Adipocyte (in vitro differentiated cells): Measurements from ENCODE around the gene SLC12A6.
"Not testable (repeated sequence)": the region's sequence is repeated elsewhere in the genome, so short reads cannot be mapped to it uniquely, and the experiment has no call there.

ENCODE experiments used
- DNase-seq: peaks from one replicate; pipeline ENCODE4 v3.0.0-alpha.2; 2015; ENCODE audit warnings: low read depth
- H3K27me3 ChIP-seq: replicated peaks from 2 replicates; pipeline ENCODE4 v1.7.0; 2013; ENCODE audit warnings: mild to moderate bottlenecking, low read length, moderate library complexity; ENCODE audit not compliant: control insufficient read depth, insufficient read depth
- H3K36me3 ChIP-seq: 2 replicates; pipeline ENCODE4 v1.7.0; 2013; ENCODE audit warnings: low read length, mild to moderate bottlenecking, moderate library complexity; ENCODE audit not compliant: control insufficient read depth, insufficient read depth, severe bottlenecking
- H3K4me1 ChIP-seq: 2 replicates; pipeline ENCODE4 v1.7.0; 2013; ENCODE audit warnings: mild to moderate bottlenecking, low read length, moderate library complexity; ENCODE audit not compliant: control insufficient read depth, insufficient read depth
- H3K4me3 ChIP-seq: 2 replicates; pipeline ENCODE4 v1.7.0; 2013; ENCODE audit warnings: mild to moderate bottlenecking, low read length, moderate library complexity
- H3K9ac ChIP-seq: 2 replicates; pipeline ENCODE4 v1.7.0; 2013; ENCODE audit warnings: mild to moderate bottlenecking, low read length, moderate library complexity
- H3K9me3 ChIP-seq: 2 replicates; pipeline ENCODE4 v1.7.0; 2013; ENCODE audit warnings: mild to moderate bottlenecking, low read length, moderate library complexity; ENCODE audit not compliant: control insufficient read depth

The SLC12A6 gene

DNA sequence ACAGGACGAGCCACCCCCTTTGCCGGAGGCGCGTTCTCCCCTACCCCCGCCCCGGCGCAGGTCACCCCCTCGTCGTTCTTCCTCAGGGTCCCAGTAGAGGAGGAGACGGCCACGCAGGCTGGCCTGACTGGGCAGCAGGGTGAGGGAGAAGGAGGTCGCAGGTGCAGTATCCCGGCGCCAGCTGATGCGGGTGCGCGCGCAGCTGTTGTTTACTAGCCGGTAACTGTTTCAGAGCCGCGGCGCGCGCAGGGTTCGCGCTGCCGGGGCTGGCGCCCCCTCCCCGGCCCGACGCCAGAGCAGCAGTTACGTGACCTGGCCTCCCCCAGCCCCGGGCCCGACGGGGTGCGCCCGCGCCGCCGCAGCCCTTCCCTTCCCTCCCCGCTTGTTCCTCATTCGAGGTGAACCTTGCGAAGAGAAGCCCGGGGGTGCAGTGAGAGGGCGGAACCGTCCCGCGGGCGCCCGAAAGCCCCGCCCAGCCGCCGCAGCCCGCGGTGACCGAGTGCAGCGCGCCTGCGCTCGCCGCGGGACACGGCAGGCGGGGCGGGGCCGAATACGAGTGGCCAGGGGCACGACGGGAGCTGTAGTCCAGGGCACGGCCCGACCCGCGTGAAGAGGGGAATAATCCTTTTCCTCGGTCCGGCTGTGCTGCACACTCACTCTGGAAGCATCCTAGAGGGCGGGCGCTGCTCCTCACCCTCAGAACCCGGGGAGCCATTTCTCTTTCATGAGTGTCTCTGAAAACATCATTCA, at the start of gene SLC12A6:
TSS of gene SLC12A6 (minus strand) at position 225 of the 750 bp plus-strand sequence. CDS start 1,101 bp downstream, outside the sequence.
- Histone ChIP-seq H3K4me1 (peaks cover 46% of the 10 kb centered on the region), H3K9ac (peak within 1 kb of the TSS; percentile 89)

DNA sequence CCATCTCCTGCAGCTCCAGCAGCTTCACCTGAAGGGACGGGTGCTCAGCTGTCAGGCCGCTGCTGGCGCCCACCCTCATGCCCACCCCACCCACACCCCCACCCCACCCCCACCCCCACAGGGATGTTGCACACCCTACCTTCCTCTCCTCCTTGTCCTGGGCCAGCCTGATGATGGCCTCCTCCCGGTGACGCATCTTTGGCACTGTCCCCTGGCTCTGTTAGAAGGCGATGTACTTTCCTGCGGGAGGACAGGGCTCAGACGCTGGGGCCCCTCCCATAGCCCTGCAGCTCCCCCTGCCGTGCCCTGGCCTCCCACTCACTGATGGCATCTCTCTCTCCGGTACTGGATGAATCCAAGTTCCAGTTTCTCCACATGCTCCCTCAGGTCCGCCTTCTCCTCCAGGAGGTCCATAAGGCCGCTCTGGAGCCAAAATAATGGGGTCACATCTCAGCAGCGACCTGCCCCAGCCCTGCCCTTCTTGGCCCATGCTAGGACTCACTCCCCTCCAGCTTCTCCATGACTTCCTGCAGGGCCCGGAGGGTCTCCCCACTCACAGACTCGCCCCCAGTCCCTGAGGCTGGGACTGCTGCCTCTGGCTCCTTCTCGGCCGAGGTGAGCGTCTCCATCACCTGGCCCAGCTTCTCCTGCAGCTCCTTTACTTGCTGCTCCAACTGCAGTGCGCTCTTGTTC, 44.4 kb upstream of the SLC12A6 start:
- not testable (repeated sequence) for H3K27me3 ChIP-seq, H3K9ac ChIP-seq

More for the DNA sequence above, at the start of gene SLC12A6:
- peak; percentile 97 for DNase-seq
- no peaks in the 10 kb centered on the region for H3K9me3 ChIP-seq
- H3K27me3 ChIP-seq: no peaks in the 10 kb centered on the region
- peak within 1 kb of the TSS; percentile 88 for H3K4me3 ChIP-seq
- H3K36me3 ChIP-seq: peaks cover 11% of the 10 kb centered on the region

DNA sequence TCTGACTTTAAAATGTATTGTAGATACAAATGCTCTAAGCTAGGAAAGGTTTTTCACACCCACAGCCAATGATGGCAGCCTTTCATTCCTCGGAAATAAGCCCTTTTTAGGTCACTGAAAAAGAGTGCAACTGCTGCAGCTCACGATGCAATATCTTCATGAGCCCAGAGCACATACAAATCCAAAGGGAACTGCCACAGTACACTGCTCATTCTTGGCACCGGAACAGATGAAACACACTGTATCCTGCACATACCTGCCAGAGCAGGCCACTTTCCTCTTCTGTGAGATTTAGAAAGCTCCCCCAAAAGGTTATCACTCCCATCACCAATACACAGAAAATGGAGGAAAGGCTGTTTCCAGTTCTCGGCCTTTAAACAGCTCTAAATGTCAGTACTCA, 42.9 kb upstream of the SLC12A6 start:
- not testable (repeated sequence) for H3K9me3 ChIP-seq, H3K4me1 ChIP-seq, H3K4me3 ChIP-seq, H3K9ac ChIP-seq, DNase-seq, H3K27me3 ChIP-seq, H3K36me3 ChIP-seq

More for the DNA sequence above, 44.4 kb upstream of the SLC12A6 start:
- not testable (repeated sequence) for H3K4me3 ChIP-seq, H3K9me3 ChIP-seq, DNase-seq, H3K4me1 ChIP-seq, H3K36me3 ChIP-seq

GRCh38 chr15:34376856-34377255, 39.3 kb upstream of the SLC12A6 start:
- Histone ChIP-seq H3K4me3 (no peak overlapping the region), H3K4me1 (no peaks in the 10 kb centered on the region), H3K9ac (no peak overlapping the region), H3K36me3 (no peaks in the 10 kb centered on the region), H3K9me3 (no peaks in the 10 kb centered on the region), H3K27me3 (no peaks in the 10 kb centered on the region)
- DNase-seq: no peak

DNA sequence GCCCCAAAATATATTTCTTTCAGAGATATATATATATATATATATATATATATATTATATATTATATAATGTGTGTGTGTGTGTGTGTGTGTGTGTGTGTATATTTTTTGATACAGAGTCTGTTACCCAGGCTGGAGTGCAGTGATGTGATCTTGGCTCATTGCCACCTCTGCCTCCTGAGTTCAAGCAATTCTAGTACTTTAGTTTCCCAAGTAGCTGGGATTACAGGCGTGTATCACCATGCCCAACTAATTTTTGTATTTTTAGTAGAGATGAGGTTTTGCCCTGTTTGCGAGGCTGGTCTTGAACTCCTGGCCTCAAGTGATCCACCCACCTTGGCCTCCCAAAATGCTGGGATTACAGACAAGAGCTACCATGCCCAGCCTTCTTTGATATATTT, 38.0 kb upstream of the SLC12A6 start:
- DNase-seq, H3K4me1 ChIP-seq, H3K4me3 ChIP-seq, H3K36me3 ChIP-seq, H3K27me3 ChIP-seq, H3K9ac ChIP-seq, H3K9me3 ChIP-seq: not testable (repeated sequence)

DNA sequence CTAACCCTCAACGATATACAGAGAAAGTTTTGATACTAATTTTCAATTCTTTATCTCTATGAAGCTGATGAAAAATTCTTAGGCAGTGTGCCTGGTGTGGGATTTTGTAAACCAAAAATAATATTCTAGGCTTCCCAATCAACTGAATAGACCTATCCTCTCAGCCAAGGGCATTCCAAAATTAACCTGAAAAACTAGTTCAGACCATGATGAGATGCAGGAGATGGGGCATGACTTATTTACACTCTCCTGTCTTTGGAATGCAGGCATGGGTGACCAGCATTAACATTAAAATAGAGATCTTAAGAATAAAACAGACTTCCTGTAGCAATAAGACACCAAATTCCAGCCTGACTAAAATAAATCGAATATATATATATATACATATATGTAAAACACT, 37.2 kb upstream of the SLC12A6 start:
- no peak for DNase-seq
- H3K36me3 ChIP-seq: no peaks in the 10 kb centered on the region
- H3K4me3 ChIP-seq: no peak overlapping the region
- H3K9ac ChIP-seq: no peak overlapping the region
- H3K9me3 ChIP-seq: no peaks in the 10 kb centered on the region
- H3K27me3 ChIP-seq: no peaks in the 10 kb centered on the region
- no peaks in the 10 kb centered on the region for H3K4me1 ChIP-seq

- H3K4me3 ChIP-seq: no peak overlapping the region
Observed at GRCh38 chr15:34373951-34374350, 36.4 kb upstream of the SLC12A6 start.

DNA sequence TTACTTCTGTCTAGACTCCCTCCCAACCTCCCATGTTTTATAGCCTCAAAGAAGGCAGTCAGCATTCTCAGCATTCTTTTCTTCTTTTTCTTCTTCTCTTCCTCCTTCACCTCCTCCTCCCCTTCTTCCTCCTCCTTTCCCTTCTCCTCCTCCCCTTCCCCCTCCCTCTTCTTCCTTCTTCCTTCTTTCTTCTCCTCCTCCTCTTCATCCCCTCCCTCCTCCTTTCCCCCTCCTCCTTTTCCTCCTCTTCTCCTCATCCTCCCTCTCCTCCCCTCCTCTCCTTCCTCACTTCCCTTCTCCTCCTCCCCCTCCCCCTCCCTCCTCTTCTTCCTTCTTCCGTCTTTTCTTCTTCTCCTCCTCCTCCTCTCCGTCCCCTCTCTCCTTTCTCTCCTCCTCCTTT, 33.1 kb upstream of the SLC12A6 start:
- Histone ChIP-seq H3K9ac (no peak overlapping the region), H3K27me3 (no peaks in the 10 kb centered on the region), H3K4me1 (peaks cover 12% of the 10 kb centered on the region), H3K4me3 (no peak overlapping the region), H3K9me3 (no peaks in the 10 kb centered on the region), H3K36me3 (no peaks in the 10 kb centered on the region)
- no peak for DNase-seq

More at GRCh38 chr15:34373951-34374350, 36.4 kb upstream of the SLC12A6 start:
- no peak for DNase-seq
- no peak overlapping the region for H3K9ac ChIP-seq
- no peaks in the 10 kb centered on the region for H3K27me3 ChIP-seq
- H3K4me1 ChIP-seq: no peaks in the 10 kb centered on the region
- no peaks in the 10 kb centered on the region for H3K36me3 ChIP-seq
- no peaks in the 10 kb centered on the region for H3K9me3 ChIP-seq

DNA sequence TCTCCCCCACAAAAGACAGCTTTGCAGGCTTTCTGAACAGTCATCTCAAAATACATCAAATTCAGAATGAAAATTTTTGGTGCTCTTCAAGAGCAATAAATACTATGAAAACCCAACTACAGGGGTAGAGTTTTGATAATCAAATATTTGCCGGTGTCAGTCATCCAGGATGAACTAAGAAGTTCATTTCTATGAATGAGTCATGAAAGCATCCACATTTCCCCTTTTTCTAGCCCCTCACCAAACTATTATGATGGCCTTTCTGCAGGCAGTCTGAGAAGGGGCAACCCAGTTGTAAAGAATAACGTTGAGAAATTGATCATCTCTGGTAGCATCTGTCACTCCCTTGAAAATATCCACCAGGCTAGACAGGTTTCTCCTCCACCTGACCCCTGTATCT, 32.5 kb upstream of the SLC12A6 start:
- Histone ChIP-seq H3K27me3 (no peaks in the 10 kb centered on the region), H3K9me3 (no peaks in the 10 kb centered on the region), H3K9ac (no peak overlapping the region), H3K4me3 (no peak overlapping the region), H3K4me1 (peaks cover 14% of the 10 kb centered on the region), H3K36me3 (no peaks in the 10 kb centered on the region)
- DNase-seq: no peak

GRCh38 chr15:34367101-34368081, 29.8 kb upstream of the SLC12A6 start, which contains the start of gene LPCAT4:
TSS of gene LPCAT4 (minus strand) at chr15:34367196. CDS start at chr15:34367100, 96 bp downstream.
- Histone ChIP-seq H3K9ac (peak within 1 kb of the TSS; percentile 94), H3K4me1 (peaks cover 14% of the 10 kb centered on the region), H3K9me3 (no peaks in the 10 kb centered on the region), H3K27me3 (no peaks in the 10 kb centered on the region), H3K4me3 (peak within 1 kb of the TSS; percentile 92), H3K36me3 (no peaks in the 10 kb centered on the region)
- peak; percentile 97 for DNase-seq
